RKO (cell line): ENCODE measurements around the gene KIF26B.
"Not testable (repeated sequence)": the region's sequence is repeated elsewhere in the genome, so short reads cannot be mapped to it uniquely, and the experiment has no call there.

Source experiments
- DNase-seq: peaks from one replicate; pipeline ENCODE4 v3.0.0-alpha.2; 2016; ENCODE audit warnings: low spot score

KIF26B gene

GRCh38 chr1:245388687-245389086 is 233.9 kb downstream of the KIF26B start:
- no peak for DNase-seq

- no peak for DNase-seq
Measured at GRCh38 chr1:245389873-245390272, 235.1 kb downstream of the KIF26B start.

GRCh38 chr1:245390975-245391374 is 236.2 kb downstream of the KIF26B start:
- DNase-seq: no peak

- no peak for DNase-seq
Measured at GRCh38 chr1:245393694-245394093, 238.9 kb downstream of the KIF26B start.

- no peak for DNase-seq
Measured at GRCh38 chr1:245395680-245396079, 240.9 kb downstream of the KIF26B start.

- DNase-seq: no peak
Measured at GRCh38 chr1:245396615-245397014, 241.8 kb downstream of the KIF26B start.

GRCh38 chr1:245397771-245398170 is 243.0 kb downstream of the KIF26B start:
- DNase-seq: no peak

- DNase-seq: no peak
Measured at GRCh38 chr1:245398180-245398579, 243.4 kb downstream of the KIF26B start.

- DNase-seq: no peak
Measured at GRCh38 chr1:245401881-245402587, 247.2 kb downstream of the KIF26B start.

- DNase-seq: not testable (repeated sequence)
Measured at GRCh38 chr1:245402998-245403397, 248.2 kb downstream of the KIF26B start.

- DNase-seq: no peak
Measured at GRCh38 chr1:245404527-245404926, 249.7 kb downstream of the KIF26B start.

- DNase-seq: no peak
Measured at GRCh38 chr1:245404952-245405351, 250.2 kb downstream of the KIF26B start.

- no peak for DNase-seq
Measured at GRCh38 chr1:245406426-245406825, 251.6 kb downstream of the KIF26B start.

GRCh38 chr1:245407983-245408382 is 253.2 kb downstream of the KIF26B start:
- no peak for DNase-seq

GRCh38 chr1:245409341-245410195 is 254.8 kb downstream of the KIF26B start:
- DNase-seq: no peak

- no peak for DNase-seq
Measured at GRCh38 chr1:245411245-245412036, 256.7 kb downstream of the KIF26B start.

- no peak for DNase-seq
Measured at GRCh38 chr1:245412306-245412705, 257.5 kb downstream of the KIF26B start.

GRCh38 chr1:245416781-245417180 is 262.0 kb downstream of the KIF26B start:
- no peak for DNase-seq

GRCh38 chr1:245418077-245418476 is 263.3 kb downstream of the KIF26B start:
- DNase-seq: no peak

- no peak for DNase-seq
Measured at GRCh38 chr1:245419461-245419978, 264.7 kb downstream of the KIF26B start.

GRCh38 chr1:245419989-245420388 is 265.2 kb downstream of the KIF26B start:
- DNase-seq: no peak

- DNase-seq: no peak
Measured at GRCh38 chr1:245420926-245421325, 266.1 kb downstream of the KIF26B start.
